PC-3 (cell line): ENCODE data around the gene CCDC91.

Experiments
- CTCF ChIP-seq: fragments of 300-600 bp; sonication (generic); conservative IDR thresholded peaks from 2 replicates; pipeline ENCODE4 v1.5.1; 2017; ENCODE audit warnings: antibody characterized with exemption, low read depth, mild to moderate bottlenecking, low read length
- EZH2 ChIP-seq: fragments of 300-600 bp; sonication (generic); IDR thresholded peaks from one replicate; pipeline ENCODE4 v1.6.1; 2017; ENCODE audit warnings: antibody characterized with exemption, mild to moderate bottlenecking, low read length; ENCODE audit not compliant: unreplicated experiment
- EZH2phosphoT487 ChIP-seq: fragments of 300-600 bp; sonication (generic); IDR thresholded peaks from 2 replicates; pipeline ENCODE4 v1.6.1; 2018; ENCODE audit warnings: mild to moderate bottlenecking, antibody characterized with exemption, low read length, borderline replicate concordance

- TF ChIP-seq CTCF: no peak
- TF ChIP-seq EZH2: no peak
- TF ChIP-seq EZH2phosphoT487: no peak
These were observed 62.9 kb downstream of the CCDC91 start for GRCh38 chr12:28253161-28253641.
